ENCODE results near the gene SSH2.

- TF ChIP-seq EZH2 (IDR thresholded peaks at IDR 0.05) (no peak), POLR2AphosphoS5 (IDR thresholded peaks at IDR 0.05; ENCODE audit: borderline replicate concordance, low read depth, low read length) (no peak)
These were observed 305.4 kb downstream of the SSH2 start for GRCh38 chr17:29624586-29624985.
